Activated CD4-positive, CD25-positive, alpha-beta regulatory T cell treated with anti-CD3 and anti-CD28 coated beads, Interleukin-2, amount 50 U/mL, for 16 hours (primary cell): ENCODE measurements around the gene RBM6.

Source experiments
- DNase-seq: peaks from one replicate; pipeline ENCODE4 v3.0.0-alpha.2; 2020; ENCODE audit warnings: low read depth, low spot score

Gene RBM6

GRCh38 chr3:50089609-50089945 is 149.6 kb downstream of the RBM6 start:
- no peak for DNase-seq

- no peak for DNase-seq
Observed at GRCh38 chr3:50090984-50091383, 151.0 kb downstream of the RBM6 start.

GRCh38 chr3:50095352-50095998 is 155.5 kb downstream of the RBM6 start:
- no peak for DNase-seq

GRCh38 chr3:50100386-50100785 is 160.4 kb downstream of the RBM6 start:
- no peak for DNase-seq

- no peak for DNase-seq
Observed at GRCh38 chr3:50100956-50101845, 161.3 kb downstream of the RBM6 start.

GRCh38 chr3:50102558-50102957 is 162.6 kb downstream of the RBM6 start:
- no peak for DNase-seq

- no peak for DNase-seq
Observed at GRCh38 chr3:50111757-50112156, 171.8 kb downstream of the RBM6 start.

GRCh38 chr3:50112462-50112861 is 172.5 kb downstream of the RBM6 start:
- no peak for DNase-seq

- no peak for DNase-seq
Observed at GRCh38 chr3:50117120-50117519, 177.2 kb downstream of the RBM6 start.

- no peak for DNase-seq
Observed at GRCh38 chr3:50118237-50118636, 178.3 kb downstream of the RBM6 start.

GRCh38 chr3:50119786-50120185 is 179.8 kb downstream of the RBM6 start:
- no peak for DNase-seq

- DNase-seq = no peak
Observed at GRCh38 chr3:50120364-50121071, 180.6 kb downstream of the RBM6 start.

GRCh38 chr3:50121072-50122032 is 181.4 kb downstream of the RBM6 start:
- peak; percentile 30 for DNase-seq

- no peak for DNase-seq
Observed at GRCh38 chr3:50122071-50122470, 182.1 kb downstream of the RBM6 start.

GRCh38 chr3:50122661-50123391 is 182.9 kb downstream of the RBM6 start:
- DNase-seq = no peak

- no peak for DNase-seq
Observed at GRCh38 chr3:50123394-50124051, 183.6 kb downstream of the RBM6 start.

GRCh38 chr3:50124052-50124799 is 184.3 kb downstream of the RBM6 start:
- DNase-seq = no peak

GRCh38 chr3:50124800-50125178 is 184.8 kb downstream of the RBM6 start:
- no peak for DNase-seq

GRCh38 chr3:50125541-50126286 is 185.8 kb downstream of the RBM6 start:
- DNase-seq = no peak
